Measurements from ENCODE around the gene RNF181.
"Not testable (repeated sequence)": the region's sequence is repeated elsewhere in the genome, so short reads cannot be mapped to it uniquely, and the experiment has no call there.

Gene RNF181

DNA sequence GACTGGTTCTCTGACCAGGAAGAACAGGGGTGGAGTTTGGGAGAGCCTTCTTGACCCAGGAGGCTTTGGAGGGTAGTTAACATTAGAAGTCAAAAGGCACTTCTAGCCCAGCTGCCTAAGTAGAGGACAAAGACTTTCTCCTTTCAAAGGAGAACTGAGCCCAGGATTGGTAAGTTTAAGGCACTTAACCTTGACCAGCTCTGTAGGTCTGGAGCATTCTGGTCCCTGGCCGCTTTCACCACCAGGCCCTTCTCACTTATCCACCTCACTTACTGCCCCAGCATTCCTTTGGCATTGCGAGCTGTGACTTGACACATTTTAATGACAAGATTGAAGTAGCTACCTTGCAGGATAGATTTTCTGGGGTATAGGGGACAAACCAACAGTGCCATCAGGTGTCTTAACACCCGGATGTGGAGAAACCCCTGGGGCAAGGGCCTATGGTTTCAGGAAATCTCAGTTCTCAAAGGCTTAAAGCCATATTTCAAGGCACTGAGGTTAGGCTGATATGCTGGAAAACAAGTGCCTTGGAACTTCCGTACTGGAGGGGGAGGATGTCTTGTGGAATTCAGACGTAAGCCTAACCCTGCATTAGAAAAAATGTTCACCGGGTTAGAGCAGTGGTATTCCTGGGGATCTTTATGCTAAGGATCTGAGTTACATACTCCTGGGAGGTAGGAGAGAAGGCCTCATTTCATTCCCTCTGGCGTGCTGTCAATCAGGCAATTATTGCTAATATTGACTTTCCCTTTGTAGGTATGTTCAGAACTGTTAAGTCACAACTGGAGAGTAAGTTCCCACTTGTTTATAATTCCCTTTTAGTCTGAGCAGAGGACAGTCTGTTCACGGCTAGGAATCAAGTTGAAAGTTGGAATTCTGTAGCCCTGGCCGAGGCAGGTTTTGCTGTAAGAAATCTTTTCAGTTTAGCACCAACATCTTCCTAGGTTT is 12.0 kb downstream of the RNF181 start:
- TF ChIP-seq, protein P1, sequence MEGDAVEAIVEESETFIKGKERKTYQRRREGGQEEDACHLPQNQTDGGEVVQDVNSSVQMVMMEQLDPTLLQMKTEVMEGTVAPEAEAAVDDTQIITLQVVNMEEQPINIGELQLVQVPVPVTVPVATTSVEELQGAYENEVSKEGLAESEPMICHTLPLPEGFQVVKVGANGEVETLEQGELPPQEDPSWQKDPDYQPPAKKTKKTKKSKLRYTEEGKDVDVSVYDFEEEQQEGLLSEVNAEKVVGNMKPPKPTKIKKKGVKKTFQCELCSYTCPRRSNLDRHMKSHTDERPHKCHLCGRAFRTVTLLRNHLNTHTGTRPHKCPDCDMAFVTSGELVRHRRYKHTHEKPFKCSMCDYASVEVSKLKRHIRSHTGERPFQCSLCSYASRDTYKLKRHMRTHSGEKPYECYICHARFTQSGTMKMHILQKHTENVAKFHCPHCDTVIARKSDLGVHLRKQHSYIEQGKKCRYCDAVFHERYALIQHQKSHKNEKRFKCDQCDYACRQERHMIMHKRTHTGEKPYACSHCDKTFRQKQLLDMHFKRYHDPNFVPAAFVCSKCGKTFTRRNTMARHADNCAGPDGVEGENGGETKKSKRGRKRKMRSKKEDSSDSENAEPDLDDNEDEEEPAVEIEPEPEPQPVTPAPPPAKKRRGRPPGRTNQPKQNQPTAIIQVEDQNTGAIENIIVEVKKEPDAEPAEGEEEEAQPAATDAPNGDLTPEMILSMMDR (IDR thresholded peaks at IDR 0.05) = no peak
- Histone ChIP-seq H3K27me3 (no peaks in the 10 kb centered on the region), H3K4me3 (no peak overlapping the region), H3K36me3 (peaks cover 6 to 35% (median 17%) of the 10 kb centered on the region in 3 donors), H3K27ac (peak overlapping the region; percentile 20 to 82), H3K9me3 (no peaks in the 10 kb centered on the region), H3K4me1 (peaks cover 8 to 80% (median 59%) of the 10 kb centered on the region in 4 donors)
- no peak for DNase-seq
- intact Hi-C loops (cut with DNase I; ENCODE audit: low total_unique reads) = no loop called here

DNA sequence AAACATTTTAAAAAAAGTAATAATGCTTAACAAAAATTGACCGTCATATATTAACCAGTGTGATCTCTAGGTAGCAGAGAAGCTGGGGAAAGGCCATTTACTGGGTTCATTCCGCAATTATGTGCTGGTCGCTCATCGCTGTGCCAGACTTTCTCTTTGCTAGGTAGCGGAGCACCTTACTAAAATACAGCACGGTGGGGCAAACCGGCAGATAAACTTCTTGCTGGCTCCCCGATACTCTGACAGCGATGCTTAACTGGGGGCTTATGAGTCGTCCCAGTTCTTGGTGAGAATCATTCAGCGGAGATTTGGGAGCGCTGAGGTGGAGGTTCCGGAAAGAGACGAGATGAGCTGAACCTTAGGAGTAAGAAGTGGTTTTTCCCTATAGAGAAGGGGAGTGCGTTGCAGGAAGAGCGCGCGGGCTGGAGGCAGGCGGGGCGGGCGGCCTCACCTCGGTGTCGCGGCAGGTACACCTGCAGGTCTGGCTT is 15.7 kb downstream of the RNF181 start:
- peak overlapping the region; percentile 84 to 86 for H3K27ac ChIP-seq
- TF ChIP-seq, protein P1 (IDR thresholded peaks at IDR 0.05) = no peak
- H3K36me3 ChIP-seq = peaks cover 6 to 35% (median 17%) of the 10 kb centered on the region in 3 donors
- intact Hi-C loops (cut with DNase I; ENCODE audit: low total_unique reads) = no loop called here
- no peak for DNase-seq
- H3K27me3 ChIP-seq = no peaks in the 10 kb centered on the region
- peaks cover 0 to 57% (median 31%) of the 10 kb centered on the region in 4 donors for H3K4me1 ChIP-seq
- no peaks in the 10 kb centered on the region for H3K9me3 ChIP-seq
- H3K4me3 ChIP-seq = peak overlapping the region; percentile 92 to 94

DNA sequence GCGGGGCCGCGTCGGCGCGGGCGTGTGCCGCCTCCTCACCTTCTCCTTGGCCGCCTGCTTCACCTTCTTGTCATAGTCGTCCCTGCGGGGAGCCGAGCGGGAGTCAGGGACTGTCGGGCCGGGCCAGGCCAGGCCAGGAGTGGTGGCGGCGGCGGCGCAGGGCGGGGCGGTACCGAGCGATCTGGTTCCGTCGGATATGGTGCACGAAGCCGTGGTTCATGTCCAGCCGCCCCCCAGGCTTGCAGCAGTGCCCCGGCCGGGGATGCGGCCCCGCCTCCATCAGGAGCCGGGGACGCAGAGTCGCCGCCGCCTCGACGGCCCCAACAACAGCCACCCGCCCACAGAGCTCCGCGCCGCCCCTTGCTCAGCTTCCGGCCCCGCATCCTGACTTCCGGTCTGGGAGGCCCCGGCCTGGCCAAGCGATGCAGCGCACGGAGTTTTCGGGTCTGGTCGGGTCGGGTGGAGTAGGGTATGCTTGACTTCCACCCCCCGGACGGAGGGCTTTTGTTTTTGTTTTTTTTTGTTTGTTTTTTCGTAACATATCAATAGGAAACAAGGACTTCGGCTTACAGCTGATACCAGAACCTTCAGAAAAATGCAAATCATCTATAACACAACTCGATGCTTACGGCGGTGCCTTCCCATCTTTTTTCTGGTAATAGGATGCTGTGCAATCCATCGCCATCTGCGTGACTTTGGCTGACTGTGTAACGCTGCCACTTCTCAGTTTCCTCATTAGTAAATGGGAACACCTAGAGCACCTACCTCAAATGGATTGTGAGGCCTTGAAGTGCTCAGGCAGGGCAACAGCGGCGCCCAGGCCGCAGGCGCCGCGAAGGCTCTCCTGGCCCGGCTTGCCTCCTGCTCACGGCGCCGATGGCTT is 16.4 kb downstream of the RNF181 start, which contains the start of gene C2orf68:
TSS of gene C2orf68 (minus strand) at position 362 of the 883 bp plus-strand sequence. CDS start at position 280, 82 bp downstream.
- Histone ChIP-seq H3K4me1 (peaks cover 0 to 54% (median 30%) of the 10 kb centered on the region in 4 donors), H3K27me3 (no peaks in the 10 kb centered on the region), H3K9me3 (no peaks in the 10 kb centered on the region), H3K36me3 (peaks cover 6 to 31% (median 17%) of the 10 kb centered on the region in 3 donors), H3K27ac (peak within 1 kb of the TSS; percentile 84 to 86), H3K4me3 (peak within 1 kb of the TSS; percentile 92 to 94)
- peak; percentile 88 to 94 for DNase-seq
- intact Hi-C loops (cut with DNase I; ENCODE audit: low total_unique reads) = no loop called here
- TF ChIP-seq, protein P1 (IDR thresholded peaks at IDR 0.05) = no peak

DNA sequence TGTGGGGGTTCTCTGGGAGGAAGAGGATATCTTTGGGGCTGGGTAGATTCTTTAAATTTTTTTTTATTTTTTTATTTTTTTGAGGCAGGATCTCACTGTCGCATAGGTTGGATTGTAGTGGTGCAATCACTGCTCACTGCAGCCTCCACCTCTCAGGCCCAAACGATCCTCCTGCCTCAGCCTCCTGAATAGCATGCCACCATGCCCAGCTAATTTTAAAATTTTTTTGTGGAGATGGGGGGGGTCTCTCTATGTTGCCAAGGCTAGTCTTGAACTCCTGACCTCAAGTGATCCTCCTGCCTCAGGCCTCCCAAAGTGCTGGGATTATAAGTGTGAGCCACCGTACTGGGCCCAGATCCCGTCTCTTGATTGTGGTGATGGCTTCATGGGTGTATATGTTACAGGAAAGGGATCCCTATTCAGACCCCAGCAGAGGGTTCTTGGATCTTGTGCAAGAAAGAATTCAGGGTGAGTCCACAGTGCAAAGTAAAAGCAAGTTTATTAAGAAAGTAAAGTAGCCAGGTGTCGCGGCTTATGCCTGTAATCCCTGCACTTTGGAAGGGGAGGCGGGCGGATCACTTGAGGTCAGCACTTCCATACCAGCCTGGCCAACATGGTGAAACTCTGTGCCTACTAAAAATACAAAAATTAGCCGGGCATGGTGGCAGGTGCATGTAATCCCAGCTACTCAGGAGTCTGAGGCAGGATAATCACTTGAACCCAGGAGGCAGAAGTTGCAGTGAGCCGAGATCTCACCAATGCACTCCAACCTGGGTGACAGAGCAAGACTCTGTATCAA is 18.4 kb downstream of the RNF181 start:
- no peaks in the 10 kb centered on the region for H3K9me3 ChIP-seq
- H3K27me3 ChIP-seq = no peaks in the 10 kb centered on the region
- H3K27ac ChIP-seq = no peak overlapping the region
- peaks cover 0 to 59% (median 34%) of the 10 kb centered on the region in 4 donors for H3K4me1 ChIP-seq
- TF ChIP-seq, protein P1 (IDR thresholded peaks at IDR 0.05) = no peak
- no peak overlapping the region for H3K4me3 ChIP-seq
- intact Hi-C loops (cut with DNase I; ENCODE audit: low total_unique reads) = no loop called here
- H3K36me3 ChIP-seq = peaks cover 5 to 17% (median 5%) of the 10 kb centered on the region in 3 donors
- DNase-seq = no peak

DNA sequence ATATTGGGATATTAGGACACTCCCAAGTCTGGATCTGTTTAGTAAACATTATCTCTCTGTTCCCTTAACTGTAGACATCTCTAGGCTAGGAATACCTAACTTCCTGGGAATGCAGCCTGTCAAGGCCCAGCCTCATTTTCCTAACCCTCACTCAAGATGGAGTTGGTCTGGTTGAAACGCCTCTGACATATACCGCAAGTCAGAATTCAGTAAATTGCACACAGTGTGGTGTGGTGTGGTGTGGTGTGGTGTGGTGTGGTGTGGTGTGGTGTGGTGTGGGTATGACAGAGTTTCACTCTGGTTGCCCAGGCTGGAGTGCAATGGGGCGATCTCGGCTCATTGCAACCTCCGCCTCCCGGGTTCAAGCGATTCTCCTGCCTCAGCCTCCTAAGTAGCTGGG is 19.2 kb downstream of the RNF181 start:
- H3K4me3 ChIP-seq; DNase-seq; H3K9me3 ChIP-seq; H3K27me3 ChIP-seq; H3K27ac ChIP-seq; intact Hi-C loops (cut with DNase I; ENCODE audit: low total_unique reads): not testable (repeated sequence)
- Histone ChIP-seq H3K4me1 (peaks cover 0 to 52% (median 29%) of the 10 kb centered on the region in 4 donors), H3K36me3 (peaks cover 0 to 17% (median 11%) of the 10 kb centered on the region in 3 donors)

Measured in tibial artery (tissue), 4 donors.